SK-N-DZ (cell line): ENCODE data around the gene TMEM238L.

Source experiments
- DNase-seq: peaks from one replicate; pipeline ENCODE4 v3.0.0-alpha.2; 2015; ENCODE audit warnings: low spot score

The TMEM238L gene

GRCh38 chr17:10805911-10806310, 2.0 kb upstream of the TMEM238L start:
- no peak for DNase-seq

GRCh38 chr17:10804546-10804945, 647 bp upstream of the TMEM238L start:
- DNase-seq: no peak

- DNase-seq: no peak
Observed at GRCh38 chr17:10803350-10803749, 549 bp downstream of the TMEM238L start.

- DNase-seq: no peak
Observed at GRCh38 chr17:10802496-10803284, 1.2 kb downstream of the TMEM238L start.

GRCh38 chr17:10799407-10799806, 4.5 kb downstream of the TMEM238L start:
- DNase-seq: no peak

- DNase-seq: no peak
Observed at GRCh38 chr17:10798910-10799309, 5.0 kb downstream of the TMEM238L start.

- no peak for DNase-seq
Observed at GRCh38 chr17:10798332-10798749, 5.6 kb downstream of the TMEM238L start.

GRCh38 chr17:10797476-10798328, 6.2 kb downstream of the TMEM238L start:
- no peak for DNase-seq

- DNase-seq: no peak
Observed at GRCh38 chr17:10793816-10794215, 10.1 kb downstream of the TMEM238L start.

GRCh38 chr17:10793256-10793655, 10.6 kb downstream of the TMEM238L start:
- no peak for DNase-seq

GRCh38 chr17:10792151-10792550, 11.7 kb downstream of the TMEM238L start:
- DNase-seq: no peak

- DNase-seq: no peak
Observed at GRCh38 chr17:10790491-10791401, 13.2 kb downstream of the TMEM238L start.

GRCh38 chr17:10789694-10790271, 14.1 kb downstream of the TMEM238L start:
- DNase-seq: no peak

- no peak for DNase-seq
Observed at GRCh38 chr17:10787306-10788045, 16.4 kb downstream of the TMEM238L start.

GRCh38 chr17:10785295-10785694, 18.6 kb downstream of the TMEM238L start:
- no peak for DNase-seq

GRCh38 chr17:10779609-10780008, 24.3 kb downstream of the TMEM238L start:
- no peak for DNase-seq

- no peak for DNase-seq
Observed at GRCh38 chr17:10777890-10778289, 26.0 kb downstream of the TMEM238L start.

GRCh38 chr17:10777131-10777807, 26.6 kb downstream of the TMEM238L start:
- no peak for DNase-seq

GRCh38 chr17:10776381-10776780, 27.5 kb downstream of the TMEM238L start:
- no peak for DNase-seq
